Measurements from ENCODE around the gene ALG1.
"Not testable (repeated sequence)": the region's sequence is repeated elsewhere in the genome, so short reads cannot be mapped to it uniquely, and the experiment has no call there.

ALG1 gene

DNA sequence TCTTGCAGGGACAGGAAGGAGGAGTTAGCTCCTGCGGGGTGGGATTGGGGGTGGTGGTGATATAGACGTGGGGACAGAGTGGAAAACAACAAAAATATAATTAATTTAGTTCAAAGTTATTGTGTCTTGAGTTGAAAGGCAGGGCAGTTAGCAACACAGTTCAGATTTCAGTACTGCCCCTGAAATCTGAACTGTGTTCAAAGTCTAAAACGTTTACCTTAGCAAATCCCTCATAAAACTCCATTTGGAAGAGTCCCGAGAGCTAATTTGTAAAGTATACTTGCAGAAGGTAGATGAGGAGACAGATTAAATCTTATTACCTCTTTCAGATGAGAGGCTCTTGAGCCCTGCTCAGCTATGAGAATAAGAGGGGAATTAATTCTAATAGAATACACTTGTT, 27.5 kb downstream of the ALG1 start:
- not testable (repeated sequence) for H3K4me3 ChIP-seq (ENCODE audit: low read length)

DNA sequence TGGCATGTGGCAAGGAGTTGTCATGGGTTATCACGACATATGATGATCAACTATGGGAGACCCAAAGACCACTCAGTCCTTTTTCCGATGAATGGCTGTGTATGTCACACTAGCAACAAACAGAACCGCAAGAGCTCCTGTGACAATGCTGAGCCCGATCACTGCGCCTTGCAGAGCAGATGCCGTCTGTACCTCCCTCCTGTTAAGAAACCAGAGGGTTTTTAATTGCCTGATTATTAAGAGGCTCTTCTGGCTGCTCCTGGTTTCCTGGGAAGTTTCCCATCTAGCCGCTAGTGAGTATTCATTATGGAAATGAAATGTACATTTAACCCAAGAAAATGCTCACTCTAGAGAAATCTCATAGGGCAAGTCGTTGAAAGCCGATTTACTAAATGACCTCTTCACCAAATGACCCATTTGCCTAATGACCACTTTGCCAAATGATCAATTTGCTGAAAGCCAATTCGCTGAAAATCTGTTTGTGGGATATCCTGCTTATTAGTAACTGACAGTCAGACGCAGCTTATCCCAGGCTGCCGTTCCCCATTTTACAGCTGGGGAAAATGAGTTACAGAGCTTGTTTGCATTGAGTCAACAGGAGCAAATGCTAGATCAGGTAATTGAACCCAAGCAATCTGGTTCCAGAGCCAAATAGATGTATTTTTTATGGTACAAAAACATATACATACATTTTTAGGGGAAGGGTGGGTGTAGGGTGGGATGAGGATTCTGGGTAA, 31.8 kb downstream of the ALG1 start:
- not testable (repeated sequence) for H3K4me3 ChIP-seq (ENCODE audit: low read length)

- H3K4me3 ChIP-seq (ENCODE audit: low read length): not testable (repeated sequence)
Observed at GRCh38 chr16:5105039-5105438, 33.4 kb downstream of the ALG1 start.

GRCh38 chr16:5108505-5109158, 37.0 kb downstream of the ALG1 start:
- no peak overlapping the region for H3K4me3 ChIP-seq (ENCODE audit: low read length)
- TF ChIP-seq ZNF274 (IDR thresholded peaks at IDR 0.05; ENCODE audit: low read depth, low read length): no peak

GRCh38 chr16:5110933-5111332, 39.3 kb downstream of the ALG1 start:
- not testable (repeated sequence) for H3K4me3 ChIP-seq (ENCODE audit: low read length)

GRCh38 chr16:5116780-5117295, 45.2 kb downstream of the ALG1 start:
- H3K4me3 ChIP-seq (ENCODE audit: low read length): not testable (repeated sequence)

GRCh38 chr16:5117300-5118087, 45.9 kb downstream of the ALG1 start:
- H3K4me3 ChIP-seq (ENCODE audit: low read length): not testable (repeated sequence)

DNA sequence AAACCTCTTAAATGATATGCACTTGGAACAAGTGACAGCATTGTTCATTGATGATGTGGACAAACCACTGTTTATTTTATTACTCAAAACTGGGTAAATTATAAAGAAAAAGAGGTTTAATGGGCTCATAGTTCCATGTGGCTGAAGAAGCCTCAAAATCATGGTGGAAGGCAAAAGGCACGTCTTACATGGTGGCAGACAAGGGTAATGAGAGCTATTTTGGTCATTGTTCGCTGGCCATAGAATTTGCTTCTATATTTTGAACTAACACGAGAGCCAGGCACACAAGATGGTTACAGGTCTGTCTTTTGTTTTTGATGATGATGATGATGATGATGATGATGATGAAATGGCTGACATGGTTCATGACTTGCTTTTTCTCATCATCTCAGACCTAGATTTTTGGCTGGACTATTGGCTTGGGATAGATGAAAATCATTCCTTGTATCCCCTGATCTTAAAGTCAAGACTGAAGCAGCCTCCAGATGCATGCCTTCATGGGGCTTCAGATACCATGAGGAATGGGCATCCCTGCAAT, 59.9 kb downstream of the ALG1 start:
- not testable (repeated sequence) for H3K4me3 ChIP-seq (ENCODE audit: low read length)

GRCh38 chr16:5132915-5133600, 61.4 kb downstream of the ALG1 start:
- not testable (repeated sequence) for H3K4me3 ChIP-seq (ENCODE audit: low read length)

DNA sequence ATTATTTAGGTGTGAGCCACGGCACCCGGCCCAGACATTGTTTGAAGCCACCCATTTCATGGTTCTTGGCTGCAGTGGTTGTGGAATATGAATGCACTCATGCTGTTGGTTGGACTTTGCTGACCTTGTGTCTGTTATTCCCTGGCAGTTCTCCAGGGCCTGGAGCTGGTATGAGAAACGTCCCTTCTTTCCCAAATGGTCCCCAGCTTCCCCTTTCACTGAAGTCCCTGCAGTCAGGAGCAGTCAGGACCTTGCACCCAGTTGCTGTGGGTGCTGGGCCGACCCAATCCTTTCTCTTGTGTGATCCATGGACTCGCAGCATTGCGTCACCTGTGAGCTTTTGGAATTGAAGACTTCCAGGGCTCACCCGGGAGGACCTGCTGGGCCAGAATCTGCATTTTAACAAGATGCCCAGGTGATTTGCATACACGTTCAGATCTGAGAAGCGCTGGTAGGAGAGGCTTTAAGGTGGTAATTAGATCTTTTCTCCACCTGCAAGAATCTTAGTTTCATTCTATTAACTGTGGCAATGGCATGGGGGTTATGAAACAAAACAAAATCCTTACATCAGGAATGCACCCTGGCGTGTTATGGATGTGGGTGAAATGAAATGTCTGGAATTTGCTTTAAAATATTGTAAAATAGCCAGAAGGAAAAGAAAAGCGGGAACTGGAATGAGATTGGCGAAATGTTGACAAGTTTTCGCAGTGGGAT, 63.3 kb downstream of the ALG1 start:
- H3K4me3 ChIP-seq (ENCODE audit: low read length): not testable (repeated sequence)

Measured in GM08714 (cell line).